Choroid plexus epithelial cell (primary cell): Measurements from ENCODE around the gene OPCML.

Experiments
- DNase-seq: peaks from one replicate; pipeline ENCODE4 v3.0.0-alpha.2; 2010; ENCODE audit warnings: low read depth
- H3K4me3 ChIP-seq: 2 replicates; pipeline ENCODE4 v1.5.1; 2011; ENCODE audit warnings: low read depth, mild to moderate bottlenecking, control low read depth, low read length, moderate library complexity
- CTCF ChIP-seq: conservative IDR thresholded peaks from 2 replicates; pipeline ENCODE4 v1.5.1; 2011; ENCODE audit warnings: low read depth, mild to moderate bottlenecking, control low read depth, inconsistent platforms, low read length, moderate library complexity

OPCML gene

GRCh38 chr11:132563050-132563449 lies 969.3 kb downstream of the OPCML start:
- no peak for DNase-seq
- no peak for TF ChIP-seq CTCF
- no peak overlapping the region for H3K4me3 ChIP-seq

- no peak for DNase-seq
- no peak overlapping the region for H3K4me3 ChIP-seq
- no peak for TF ChIP-seq CTCF
Measured at GRCh38 chr11:132561937-132562336, 970.4 kb downstream of the OPCML start.

GRCh38 chr11:132559331-132560036 lies 972.8 kb downstream of the OPCML start:
- H3K4me3 ChIP-seq = no peak overlapping the region
- DNase-seq = peak; percentile 31
- TF ChIP-seq CTCF = peak; percentile 46

- no peak overlapping the region for H3K4me3 ChIP-seq
Measured at GRCh38 chr11:132556316-132556715, 976.0 kb downstream of the OPCML start.

GRCh38 chr11:132555617-132556016 lies 976.7 kb downstream of the OPCML start:
- no peak for DNase-seq
- no peak for TF ChIP-seq CTCF
- H3K4me3 ChIP-seq = no peak overlapping the region

More at GRCh38 chr11:132556316-132556715, 976.0 kb downstream of the OPCML start:
- no peak for DNase-seq
- no peak for TF ChIP-seq CTCF

- no peak for TF ChIP-seq CTCF
- H3K4me3 ChIP-seq = no peak overlapping the region
- DNase-seq = no peak
Measured at GRCh38 chr11:132551016-132551415, 981.3 kb downstream of the OPCML start.

GRCh38 chr11:132549561-132549960 lies 982.7 kb downstream of the OPCML start:
- DNase-seq = no peak
- TF ChIP-seq CTCF = no peak
- no peak overlapping the region for H3K4me3 ChIP-seq
